A673 (cell line): ENCODE data around the gene CAMSAP1.

Experiments
- EZH2 ChIP-seq: fragments of 200-600 bp; sonication (generic); IDR thresholded peaks from 2 replicates; pipeline ENCODE4 v1.6.1; 2017; ENCODE audit warnings: borderline replicate concordance, low read depth, mild to moderate bottlenecking, mixed read lengths, antibody characterized with exemption, low read length; ENCODE audit not compliant: poor library complexity, severe bottlenecking
- TF ChIP-seq, protein P1 (sequence below): fragments of 300-800, 200-600 bp; sonication (generic); conservative IDR thresholded peaks from 2 replicates; pipeline ENCODE4 v1.5.1; 2017; ENCODE audit warnings: low read depth, mild to moderate bottlenecking, antibody characterized with exemption, low read length, moderate library complexity, mixed read lengths

- TF ChIP-seq, protein P1, sequence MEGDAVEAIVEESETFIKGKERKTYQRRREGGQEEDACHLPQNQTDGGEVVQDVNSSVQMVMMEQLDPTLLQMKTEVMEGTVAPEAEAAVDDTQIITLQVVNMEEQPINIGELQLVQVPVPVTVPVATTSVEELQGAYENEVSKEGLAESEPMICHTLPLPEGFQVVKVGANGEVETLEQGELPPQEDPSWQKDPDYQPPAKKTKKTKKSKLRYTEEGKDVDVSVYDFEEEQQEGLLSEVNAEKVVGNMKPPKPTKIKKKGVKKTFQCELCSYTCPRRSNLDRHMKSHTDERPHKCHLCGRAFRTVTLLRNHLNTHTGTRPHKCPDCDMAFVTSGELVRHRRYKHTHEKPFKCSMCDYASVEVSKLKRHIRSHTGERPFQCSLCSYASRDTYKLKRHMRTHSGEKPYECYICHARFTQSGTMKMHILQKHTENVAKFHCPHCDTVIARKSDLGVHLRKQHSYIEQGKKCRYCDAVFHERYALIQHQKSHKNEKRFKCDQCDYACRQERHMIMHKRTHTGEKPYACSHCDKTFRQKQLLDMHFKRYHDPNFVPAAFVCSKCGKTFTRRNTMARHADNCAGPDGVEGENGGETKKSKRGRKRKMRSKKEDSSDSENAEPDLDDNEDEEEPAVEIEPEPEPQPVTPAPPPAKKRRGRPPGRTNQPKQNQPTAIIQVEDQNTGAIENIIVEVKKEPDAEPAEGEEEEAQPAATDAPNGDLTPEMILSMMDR, result no peak
- TF ChIP-seq EZH2, result no peak
These were observed 137.7 kb downstream of the CAMSAP1 start for GRCh38 chr9:135769489-135770202.
